SK-N-SH (cell line): ENCODE measurements around the gene CNTN4. TPM values are rescaled to one million over a fixed set of nuclear protein-coding genes. Genes with fewer than 3 reads are reported as not detected.

Experiments
- CTCF ChIA-PET: fragments of 300-600, 350-600 bp; formaldehyde crosslinking; extraction: SDS; loops from one replicate; lab custom pipeline; 2021; lab: Yijun Ruan, JAX
- POLR2A ChIA-PET: fragments of 350-600 bp; sonication (Branson Sonifier 250); formaldehyde crosslinking; extraction: SDS; loops from one replicate; lab custom pipeline; 2020; ENCODE audit warnings: antibody characterized with exemption, inconsistent platforms; lab: Yijun Ruan, JAX
- DNase-seq: peaks from one replicate; pipeline ENCODE4 v3.0.0; 2012
- H2AFZ ChIP-seq: fragments of 200-600 bp; sonication (generic); 2 replicates; pipeline ENCODE4 v1.8.1; 2016; ENCODE audit warnings: antibody characterized with exemption, mild to moderate bottlenecking, low read depth
- H3F3A ChIP-seq: fragments of 200-600 bp; sonication (generic); replicated peaks from 2 replicates; pipeline ENCODE3; 2016; ENCODE audit warnings: antibody characterized with exemption, mild to moderate bottlenecking; ENCODE audit not compliant: insufficient read depth
- H3K27ac ChIP-seq, 2 experiments: fragments of 200-500 bp in 1 of 2; fragments of 200-600 bp in 1 of 2; sonication (Bioruptor generic) in 1 of 2; sonication (generic), shearing (Covaris generic) in 1 of 2; 2 replicates each; pipeline versions ENCODE4 v1.5.1 to v1.6.1; 2014 to 2016; ENCODE audit warnings: low read depth in 2 of 2, inconsistent platforms in 1 of 2, low read length in 1 of 2, mild to moderate bottlenecking in 1 of 2, mixed read lengths in 1 of 2
- H3K27me3 ChIP-seq: fragments of 200-600 bp; sonication (generic), shearing (Covaris generic); 2 replicates; pipeline ENCODE4 v1.6.1; 2016; ENCODE audit warnings: mixed run types; ENCODE audit not compliant: insufficient read depth
- H3K36me3 ChIP-seq, 2 experiments: fragments of 200-500 bp in 1 of 2; fragments of 200-600 bp in 1 of 2; sonication (Bioruptor generic) in 1 of 2; sonication (generic) in 1 of 2; replicated peaks in 1 of 2; 2 replicates each; pipeline versions ENCODE3 to v1.5.1; 2014 to 2016; ENCODE audit warnings: low read length in 1 of 2, mild to moderate bottlenecking in 1 of 2; ENCODE audit not compliant: insufficient read depth in 2 of 2, control insufficient read depth in 1 of 2
- H3K4me1 ChIP-seq, 2 experiments: fragments of 200-500 bp in 1 of 2; fragments of 200-600 bp in 1 of 2; sonication (Bioruptor generic) in 1 of 2; sonication (generic), shearing (Covaris generic) in 1 of 2; 2 replicates each; pipeline versions ENCODE4 v1.5.1 to v1.6.1; 2014 to 2016; ENCODE audit warnings: low read depth in 1 of 2, low read length in 1 of 2, mixed run types in 1 of 2; ENCODE audit not compliant: insufficient read depth in 2 of 2, control insufficient read depth in 1 of 2
- H3K4me2 ChIP-seq: fragments of 200-600 bp; sonication (generic), shearing (Covaris generic); 2 replicates; pipeline ENCODE4 v1.6.1; 2017; ENCODE audit warnings: mixed run types
- H3K4me3 ChIP-seq, 2 experiments: fragments of 200-500 bp in 1 of 2; fragments of 200-600 bp in 1 of 2; sonication (Bioruptor generic) in 1 of 2; sonication (generic), shearing (Covaris generic) in 1 of 2; 2 replicates each; pipeline versions ENCODE4 v1.5.1 to v1.8.1; 2014 to 2016; ENCODE audit warnings: low read depth in 2 of 2, inconsistent platforms in 1 of 2, low read length in 1 of 2, mild to moderate bottlenecking in 1 of 2, mixed read lengths in 1 of 2, moderate library complexity in 1 of 2
- H3K79me2 ChIP-seq: fragments of 200-600 bp; sonication (generic); 2 replicates; pipeline ENCODE4 v1.8.1; 2017; ENCODE audit warnings: mild to moderate bottlenecking; ENCODE audit not compliant: insufficient read depth
- H3K9ac ChIP-seq: fragments of 200-600 bp; sonication (generic); 2 replicates; pipeline ENCODE4 v1.6.1; 2017; ENCODE audit warnings: mixed run types
- H3K9me2 ChIP-seq: fragments of 200-600 bp; sonication (generic); 2 replicates; pipeline ENCODE4 v1.6.1; 2017; ENCODE audit warnings: mixed run types
- H3K9me3 ChIP-seq: fragments of 200-600 bp; sonication (generic); 2 replicates; pipeline ENCODE4 v1.6.1; 2017; ENCODE audit warnings: mixed run types, mild to moderate bottlenecking, moderate library complexity
- H4K20me1 ChIP-seq: fragments of 200-600 bp; sonication (generic); 2 replicates; pipeline ENCODE4 v1.6.1; 2017; ENCODE audit warnings: mild to moderate bottlenecking, mixed run types; ENCODE audit not compliant: insufficient read depth
- EP300 ChIP-seq, 2 experiments: IDR thresholded peaks; 2 replicates each; pipeline versions ENCODE4 v1.4.0 to v1.6.1; 2012; ENCODE audit warnings: borderline replicate concordance in 1 of 2, low read depth in 1 of 2, low read length in 1 of 2
- FOXM1 ChIP-seq: IDR thresholded peaks from 2 replicates; pipeline ENCODE4 v1.4.0; 2012; ENCODE audit warnings: low read depth, mild to moderate bottlenecking
- NRF1 ChIP-seq: IDR thresholded peaks from 2 replicates; pipeline ENCODE4 v1.6.1; 2012; ENCODE audit warnings: low read depth, mild to moderate bottlenecking, low read length
- SIN3A ChIP-seq: IDR thresholded peaks from 2 replicates; pipeline ENCODE4 v1.6.1; 2012; ENCODE audit warnings: low read depth, mild to moderate bottlenecking, low read length, moderate library complexity, borderline replicate concordance
- SMC3 ChIP-seq: IDR thresholded peaks from 2 replicates; pipeline ENCODE4 v1.6.1; 2012; ENCODE audit warnings: low read depth, low read length, improper control_type of control experiment
- TEAD4 ChIP-seq: IDR thresholded peaks from 2 replicates; pipeline ENCODE4 v1.4.0; 2012; ENCODE audit warnings: mild to moderate bottlenecking, borderline replicate concordance; ENCODE audit not compliant: insufficient read depth
- WGBS: methylation state at CpG from one replicate; pipeline ENCODE4 v1.1.6; 2017; ENCODE audit warnings: low lambda C conversion rate; 5-methylcytosine and 5-hydroxymethylcytosine counted together
- polyA plus RNA-seq, 3 experiments: library from polyadenylated mRNA; depleted of rRNA; stranded (reverse); fragments of >200 nt; gene quantifications; 2 replicates each; pipeline ENCODE4 v1.2.3, GENCODE V29; 2012
- TF ChIP-seq, protein P1 (sequence below): fragments of 150-350 bp; IDR thresholded peaks from 2 replicates; pipeline ENCODE4 v1.6.1; 2017; ENCODE audit warnings: antibody characterized with exemption, low read length, low read depth, borderline replicate concordance

The CNTN4 gene
- polyA plus RNA-seq, 1 of the 3 experiments (the other 2 are of a cell fraction) = 0.12 TPM

DNA sequence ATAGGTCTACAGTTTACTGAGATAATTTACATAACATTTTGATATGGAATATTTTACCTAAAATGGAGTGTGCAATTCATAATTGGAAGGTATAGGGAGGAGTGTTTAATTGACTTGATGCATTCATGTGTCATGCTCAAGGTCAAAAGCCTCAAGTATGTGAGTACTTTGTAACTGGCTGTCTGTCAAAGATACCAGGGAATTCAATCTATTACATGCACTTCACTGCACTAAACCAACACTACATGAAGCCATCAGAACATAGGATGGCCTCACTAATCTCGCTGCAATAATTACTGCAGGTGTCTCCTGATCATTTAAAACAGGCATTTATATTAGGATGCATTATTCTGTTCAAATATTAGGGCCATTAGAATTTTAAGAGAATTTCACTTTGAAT lies 367.2 kb downstream of the CNTN4 start:
- Histone ChIP-seq H4K20me1 (no peaks in the 10 kb centered on the region), H3K4me1 (no peaks in the 10 kb centered on the region), H3K9me3 (no peaks in the 10 kb centered on the region), H3K4me3 (no peak overlapping the region), H3K9ac (no peak overlapping the region), H3K79me2 (no peaks in the 10 kb centered on the region), H3K9me2 (no peaks in the 10 kb centered on the region), H3K27me3 (no peaks in the 10 kb centered on the region), H3F3A (no peaks in the 10 kb centered on the region), H2AFZ (no peak overlapping the region), H3K36me3 (no peaks in the 10 kb centered on the region), H3K27ac (no peak overlapping the region), H3K4me2 (no peak overlapping the region)
- ChIA-PET CTCF (no interaction called here), POLR2A (no interaction called here)
- 7% methylated on average over 1 of the region's 1 CpG for WGBS
- DNase-seq = no peak
- TF ChIP-seq, protein P1, sequence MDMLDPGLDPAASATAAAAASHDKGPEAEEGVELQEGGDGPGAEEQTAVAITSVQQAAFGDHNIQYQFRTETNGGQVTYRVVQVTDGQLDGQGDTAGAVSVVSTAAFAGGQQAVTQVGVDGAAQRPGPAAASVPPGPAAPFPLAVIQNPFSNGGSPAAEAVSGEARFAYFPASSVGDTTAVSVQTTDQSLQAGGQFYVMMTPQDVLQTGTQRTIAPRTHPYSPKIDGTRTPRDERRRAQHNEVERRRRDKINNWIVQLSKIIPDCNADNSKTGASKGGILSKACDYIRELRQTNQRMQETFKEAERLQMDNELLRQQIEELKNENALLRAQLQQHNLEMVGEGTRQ = no peak

DNA sequence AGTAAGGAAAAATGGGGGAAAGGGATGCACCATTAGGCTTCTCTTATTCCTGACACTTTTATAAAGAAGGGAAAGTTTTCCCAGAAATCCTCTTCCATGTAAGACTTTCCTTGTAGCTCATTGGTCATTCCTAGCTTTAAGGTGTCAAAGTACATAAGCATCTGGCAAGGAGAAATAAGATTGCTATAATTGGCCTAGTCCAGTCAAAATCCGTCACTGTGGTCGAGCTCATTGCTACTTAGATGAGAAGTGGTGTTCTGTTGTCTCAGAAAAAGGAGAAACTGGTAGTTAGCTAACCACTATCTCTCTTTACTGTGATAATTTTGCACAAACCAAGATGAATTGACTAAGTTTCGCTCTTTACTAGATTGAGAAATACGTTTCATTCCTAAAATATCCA lies 370.1 kb downstream of the CNTN4 start:
- Histone ChIP-seq H3K36me3 (no peaks in the 10 kb centered on the region), H3K9me3 (no peaks in the 10 kb centered on the region), H3K9me2 (no peaks in the 10 kb centered on the region), H3K4me3 (no peak overlapping the region), H3K27ac (no peak overlapping the region), H3K27me3 (no peaks in the 10 kb centered on the region), H3K9ac (no peak overlapping the region), H3K4me1 (no peaks in the 10 kb centered on the region), H2AFZ (no peak overlapping the region), H3F3A (no peaks in the 10 kb centered on the region), H3K4me2 (no peak overlapping the region), H4K20me1 (no peaks in the 10 kb centered on the region), H3K79me2 (no peaks in the 10 kb centered on the region)
- CTCF ChIA-PET = no interaction called here
- no peak for TF ChIP-seq TEAD4
- no peak for TF ChIP-seq SMC3
- TF ChIP-seq FOXM1 = no peak
- POLR2A ChIA-PET = no interaction called here
- 14% methylated on average over 4 of the region's 4 CpGs for WGBS
- DNase-seq = no peak

DNA sequence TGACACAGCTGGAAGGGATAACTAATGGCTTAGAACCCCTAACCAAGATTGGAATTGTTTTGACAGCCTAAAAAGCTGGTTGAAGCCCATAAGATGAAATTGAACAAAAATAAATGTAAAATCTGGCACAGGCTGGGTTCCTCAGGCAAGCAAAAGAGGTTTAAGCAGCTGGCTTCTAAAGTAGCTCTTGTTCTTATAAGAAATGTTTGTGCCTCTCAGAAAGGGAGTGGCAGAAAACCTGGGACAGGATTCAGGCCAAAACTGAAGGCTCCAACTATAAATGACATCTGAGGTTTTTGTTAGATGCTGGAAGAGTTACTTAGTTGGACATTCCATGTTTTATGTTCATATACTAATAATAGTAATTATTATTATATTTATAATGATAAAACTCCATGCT lies 378.3 kb downstream of the CNTN4 start:
- no peaks in the 10 kb centered on the region; the same call in 1 of the 2 replicates for H3K9me2 ChIP-seq
- H3K4me2 ChIP-seq = no peak overlapping the region
- no peak overlapping the region for H3K27ac ChIP-seq
- ChIA-PET CTCF (no interaction called here), POLR2A (no interaction called here)
- DNase-seq = no peak
- no peaks in the 10 kb centered on the region for H3K4me1 ChIP-seq
- H3K9me3 ChIP-seq = no peaks in the 10 kb centered on the region
- no peaks in the 10 kb centered on the region for H4K20me1 ChIP-seq
- no peak overlapping the region for H2AFZ ChIP-seq
- H3K4me3 ChIP-seq = no peak overlapping the region
- no peaks in the 10 kb centered on the region for H3K36me3 ChIP-seq
- H3F3A ChIP-seq = no peaks in the 10 kb centered on the region
- no peaks in the 10 kb centered on the region for H3K27me3 ChIP-seq
- no peak overlapping the region for H3K9ac ChIP-seq
- TF ChIP-seq NRF1 (no peak), SIN3A (no peak), EP300 (IDR thresholded peaks at IDR 0.05; ENCODE audit: borderline replicate concordance in 1 of 2, low read depth in 1 of 2, low read length in 1 of 2) (no peak)
- no peaks in the 10 kb centered on the region for H3K79me2 ChIP-seq
